Stimulated activated CD8-positive, alpha-beta memory T cell treated with anti-CD3 and anti-CD28 coated beads, Interleukin-12 subunit alpha, Interleukin-12 subunit beta, amount 100 ng/mL, for 1 hour (primary cell): ENCODE results near the gene OAS3.
"Not testable (repeated sequence)": the region's sequence is repeated elsewhere in the genome, so short reads cannot be mapped to it uniquely, and the experiment has no call there.

Source experiments
- DNase-seq: peaks from one replicate; pipeline ENCODE4 v3.0.0-alpha.2; 2020; ENCODE audit warnings: low read depth

Gene OAS3, protein sequence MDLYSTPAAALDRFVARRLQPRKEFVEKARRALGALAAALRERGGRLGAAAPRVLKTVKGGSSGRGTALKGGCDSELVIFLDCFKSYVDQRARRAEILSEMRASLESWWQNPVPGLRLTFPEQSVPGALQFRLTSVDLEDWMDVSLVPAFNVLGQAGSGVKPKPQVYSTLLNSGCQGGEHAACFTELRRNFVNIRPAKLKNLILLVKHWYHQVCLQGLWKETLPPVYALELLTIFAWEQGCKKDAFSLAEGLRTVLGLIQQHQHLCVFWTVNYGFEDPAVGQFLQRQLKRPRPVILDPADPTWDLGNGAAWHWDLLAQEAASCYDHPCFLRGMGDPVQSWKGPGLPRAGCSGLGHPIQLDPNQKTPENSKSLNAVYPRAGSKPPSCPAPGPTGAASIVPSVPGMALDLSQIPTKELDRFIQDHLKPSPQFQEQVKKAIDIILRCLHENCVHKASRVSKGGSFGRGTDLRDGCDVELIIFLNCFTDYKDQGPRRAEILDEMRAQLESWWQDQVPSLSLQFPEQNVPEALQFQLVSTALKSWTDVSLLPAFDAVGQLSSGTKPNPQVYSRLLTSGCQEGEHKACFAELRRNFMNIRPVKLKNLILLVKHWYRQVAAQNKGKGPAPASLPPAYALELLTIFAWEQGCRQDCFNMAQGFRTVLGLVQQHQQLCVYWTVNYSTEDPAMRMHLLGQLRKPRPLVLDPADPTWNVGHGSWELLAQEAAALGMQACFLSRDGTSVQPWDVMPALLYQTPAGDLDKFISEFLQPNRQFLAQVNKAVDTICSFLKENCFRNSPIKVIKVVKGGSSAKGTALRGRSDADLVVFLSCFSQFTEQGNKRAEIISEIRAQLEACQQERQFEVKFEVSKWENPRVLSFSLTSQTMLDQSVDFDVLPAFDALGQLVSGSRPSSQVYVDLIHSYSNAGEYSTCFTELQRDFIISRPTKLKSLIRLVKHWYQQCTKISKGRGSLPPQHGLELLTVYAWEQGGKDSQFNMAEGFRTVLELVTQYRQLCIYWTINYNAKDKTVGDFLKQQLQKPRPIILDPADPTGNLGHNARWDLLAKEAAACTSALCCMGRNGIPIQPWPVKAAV

DNA sequence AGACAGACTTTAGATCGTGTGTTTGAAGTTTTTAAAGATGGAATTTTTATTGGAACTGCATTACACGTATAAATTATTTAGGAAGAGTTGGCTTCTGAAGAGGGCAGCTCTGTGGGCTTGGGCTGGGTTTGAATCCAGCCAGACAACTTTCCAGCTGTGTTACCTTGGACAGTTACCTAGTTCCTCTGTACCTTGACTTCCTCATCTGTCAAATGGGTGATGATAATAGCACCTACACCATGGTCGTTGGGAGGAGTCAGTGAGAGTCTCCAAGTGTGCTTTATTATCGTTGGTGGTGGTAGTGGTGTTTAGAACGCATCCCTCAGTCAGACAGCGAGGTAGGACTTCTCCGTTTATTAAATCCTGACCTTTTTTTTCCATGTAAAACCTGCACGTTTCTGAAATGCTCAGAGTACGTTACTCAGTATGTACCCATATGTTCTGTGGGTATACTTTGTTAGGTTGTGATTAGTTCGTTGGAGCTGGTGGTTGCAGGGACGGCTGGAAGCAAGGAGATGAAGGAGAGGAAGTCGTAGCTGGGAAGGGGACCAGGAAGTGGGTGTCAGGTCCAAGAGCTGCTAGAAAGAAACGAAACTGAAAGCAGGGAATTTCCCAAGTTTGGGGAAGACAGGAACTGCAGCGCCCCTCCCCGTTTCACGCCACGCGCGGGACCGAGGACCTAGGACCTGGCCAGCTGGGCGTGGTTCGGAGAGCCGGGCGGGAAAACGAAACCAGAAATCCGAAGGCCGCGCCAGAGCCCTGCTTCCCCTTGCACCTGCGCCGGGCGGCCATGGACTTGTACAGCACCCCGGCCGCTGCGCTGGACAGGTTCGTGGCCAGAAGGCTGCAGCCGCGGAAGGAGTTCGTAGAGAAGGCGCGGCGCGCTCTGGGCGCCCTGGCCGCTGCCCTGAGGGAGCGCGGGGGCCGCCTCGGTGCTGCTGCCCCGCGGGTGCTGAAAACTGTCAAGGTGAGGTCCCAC, at the start of gene OAS3:
Gene OAS3, plus strand, starts transcription at position 734 of the 979 bp plus-strand sequence. Its CDS starts 57 bp downstream, at position 791.
- peak; percentile 58 for DNase-seq

DNA sequence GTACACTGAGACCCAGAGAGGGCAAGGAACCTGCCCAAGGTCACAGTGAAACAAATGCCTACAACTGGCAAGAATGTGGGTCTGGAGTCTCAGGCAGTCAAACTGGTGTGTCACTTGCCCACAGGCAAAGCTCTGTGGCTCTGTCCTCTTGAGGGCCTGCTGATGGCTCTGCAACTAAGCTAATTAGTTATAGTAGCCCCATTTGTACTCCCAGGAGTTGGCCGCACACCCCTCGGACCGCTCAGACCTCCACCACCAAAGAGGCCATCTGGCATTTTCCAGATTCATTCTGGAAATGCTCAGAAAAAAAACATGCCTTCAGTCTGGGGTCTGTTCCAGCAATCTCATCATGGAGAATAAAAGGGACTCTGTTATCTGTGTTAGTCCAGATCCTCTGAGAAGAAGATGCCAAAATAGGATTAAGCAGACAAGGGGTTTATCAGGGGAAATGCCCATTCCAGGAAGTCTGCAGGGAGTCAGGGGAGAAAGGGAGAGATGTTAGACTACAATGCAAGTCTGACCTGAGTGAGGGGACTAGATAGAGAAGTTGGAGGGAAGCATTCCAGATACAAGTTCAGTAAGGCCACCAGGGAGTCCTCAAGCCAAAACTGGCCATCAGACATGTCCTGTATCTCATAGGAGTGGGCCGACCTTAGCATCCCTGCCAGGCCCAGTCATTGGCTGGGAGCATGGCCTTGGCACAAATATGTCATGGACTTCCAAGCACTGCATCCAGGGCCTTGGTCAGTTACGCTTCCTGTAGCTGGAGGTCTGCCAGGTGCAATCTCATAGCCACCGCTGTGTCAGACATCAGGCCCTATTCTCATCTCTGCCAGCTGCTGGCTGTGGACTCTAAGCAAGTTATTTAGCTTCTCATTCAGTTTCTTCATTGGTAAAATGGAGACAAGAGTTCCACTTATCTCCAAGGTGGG, 46.9 kb upstream of the OAS3 start:
- no peak for DNase-seq

DNA sequence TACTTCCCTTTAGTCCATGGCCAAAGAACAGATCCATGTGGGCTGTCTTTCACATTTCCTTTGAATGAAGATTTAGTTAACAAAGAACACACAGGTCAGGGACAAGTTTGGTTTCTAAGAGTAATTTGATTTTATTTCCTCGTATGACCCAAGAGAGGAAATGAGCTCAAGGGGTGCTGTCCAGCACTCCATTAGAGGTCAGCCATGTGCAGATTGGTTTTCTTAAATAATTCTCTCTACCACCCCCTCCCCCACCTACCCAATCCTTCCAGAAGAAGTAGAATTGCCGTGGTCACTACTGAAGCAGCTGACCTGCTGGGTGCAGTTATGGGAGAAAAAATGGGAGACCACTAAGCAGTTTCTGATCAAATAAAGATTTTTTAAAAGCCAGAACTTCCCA, 45.4 kb upstream of the OAS3 start:
- DNase-seq, result no peak

DNA sequence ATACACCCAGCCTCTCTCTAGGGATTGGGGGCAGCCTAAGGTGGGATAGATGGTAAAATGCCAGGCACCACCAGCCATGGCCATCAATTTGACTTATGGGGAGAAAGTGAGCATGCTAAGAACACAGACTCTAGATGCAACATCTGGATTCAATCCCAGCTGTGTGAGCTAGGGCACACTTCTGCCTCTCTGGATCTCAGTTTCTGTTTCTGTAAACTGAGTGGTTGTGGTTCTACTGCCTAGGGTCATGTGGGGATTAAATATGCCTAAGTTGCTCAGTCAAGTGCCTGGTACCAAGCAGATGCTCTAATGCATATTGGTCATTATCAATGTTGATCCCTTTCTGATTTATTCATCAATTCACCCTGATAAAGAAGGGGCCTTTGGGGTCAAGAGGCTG, 44.1 kb upstream of the OAS3 start:
- DNase-seq, result no peak

DNA sequence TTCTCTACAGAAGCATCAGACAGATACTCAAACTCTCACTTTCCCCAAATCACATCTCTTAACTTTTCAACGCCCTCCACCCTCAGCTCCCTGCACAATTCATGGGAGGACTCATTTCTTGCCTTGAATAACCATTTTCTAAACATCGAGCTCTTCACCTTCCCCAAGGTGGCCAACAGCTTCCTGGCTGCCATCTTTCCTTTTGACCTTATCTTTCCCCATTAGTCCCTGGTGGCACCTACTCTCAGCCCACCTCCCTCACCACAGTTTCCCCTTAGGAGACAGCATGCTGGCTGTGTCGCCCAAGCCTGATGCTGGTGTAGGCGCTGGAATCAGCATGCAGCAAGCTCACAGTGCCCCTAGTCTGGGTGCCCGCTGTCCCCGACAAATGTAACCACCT, 39.9 kb upstream of the OAS3 start:
- DNase-seq, result no peak

DNA sequence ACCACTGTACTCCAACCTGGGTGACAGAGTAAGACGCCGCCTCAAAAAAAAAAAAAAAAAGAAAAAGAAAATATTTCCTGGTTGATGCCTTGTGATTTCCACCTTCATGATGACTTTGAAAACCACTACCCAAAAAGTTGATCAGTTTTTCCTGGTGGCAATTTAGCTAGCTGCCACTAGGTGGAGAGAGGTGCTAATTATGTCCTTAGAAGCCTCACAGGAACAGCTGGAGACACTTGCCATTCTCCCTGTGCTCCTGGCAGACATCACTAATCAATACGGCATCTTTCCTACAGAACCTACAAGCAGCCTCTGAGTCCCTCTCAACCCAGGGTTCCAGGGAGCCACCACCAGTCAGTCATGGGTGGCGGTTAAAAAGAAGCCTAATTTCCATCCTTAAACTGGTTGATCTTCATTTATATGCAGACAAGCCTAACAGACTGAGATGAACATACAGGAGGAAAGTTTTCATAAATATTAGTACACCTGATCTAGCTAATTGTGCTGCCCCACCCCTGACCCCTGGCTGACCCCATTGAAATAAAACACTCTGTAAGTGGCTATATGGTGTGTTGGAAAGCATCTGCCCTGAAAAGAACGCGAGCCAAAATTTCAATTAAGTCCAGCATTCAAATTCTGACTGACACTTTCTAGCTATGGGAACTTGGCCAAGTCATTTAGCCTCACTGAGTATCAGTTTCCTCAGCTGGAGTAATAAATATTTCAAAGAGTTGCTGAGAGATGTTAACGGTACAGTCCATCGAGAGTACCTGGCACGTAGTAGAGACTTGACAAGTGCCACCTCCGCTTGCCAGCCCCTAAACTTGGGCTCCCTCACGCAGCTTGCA, 37.8 kb upstream of the OAS3 start:
- DNase-seq, result peak; percentile 30

DNA sequence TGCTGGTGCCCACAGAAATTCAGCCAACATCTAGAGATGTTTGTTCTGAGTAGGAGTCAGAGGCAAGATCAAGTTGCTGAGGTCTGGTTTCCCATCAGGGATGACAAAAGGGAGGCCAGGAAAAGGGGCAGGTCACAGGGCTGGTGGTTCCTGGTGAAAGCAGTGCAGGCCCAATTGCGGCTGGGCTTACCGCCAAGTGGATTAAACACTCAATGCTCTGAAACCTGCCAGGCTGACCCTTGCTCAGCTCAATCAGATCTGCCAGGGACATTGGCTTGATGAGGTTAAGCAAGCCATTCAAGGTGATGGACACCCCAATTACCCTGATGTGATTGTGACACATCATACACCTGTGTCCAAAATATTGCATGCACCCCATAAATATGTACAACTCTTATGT, 37.0 kb upstream of the OAS3 start:
- DNase-seq, result no peak

DNA sequence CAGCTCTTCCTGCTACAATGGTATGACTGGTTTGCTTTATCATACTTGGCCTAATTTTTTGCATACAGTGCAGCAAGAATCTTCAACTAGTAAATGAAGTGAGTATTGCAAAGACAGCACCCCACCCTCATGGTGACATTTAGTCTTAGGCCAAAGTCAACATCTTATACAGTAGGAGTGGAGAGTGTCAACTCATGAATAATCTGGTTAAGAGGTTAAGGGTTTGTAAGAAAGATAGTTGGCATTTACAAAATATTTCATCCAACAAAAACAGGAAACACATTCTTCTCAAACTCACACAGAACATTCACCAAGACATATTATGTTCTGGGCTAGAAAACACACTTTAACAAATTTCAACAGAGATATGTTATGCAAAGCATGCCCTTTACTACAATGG, 33.7 kb upstream of the OAS3 start:
- no peak for DNase-seq

DNA sequence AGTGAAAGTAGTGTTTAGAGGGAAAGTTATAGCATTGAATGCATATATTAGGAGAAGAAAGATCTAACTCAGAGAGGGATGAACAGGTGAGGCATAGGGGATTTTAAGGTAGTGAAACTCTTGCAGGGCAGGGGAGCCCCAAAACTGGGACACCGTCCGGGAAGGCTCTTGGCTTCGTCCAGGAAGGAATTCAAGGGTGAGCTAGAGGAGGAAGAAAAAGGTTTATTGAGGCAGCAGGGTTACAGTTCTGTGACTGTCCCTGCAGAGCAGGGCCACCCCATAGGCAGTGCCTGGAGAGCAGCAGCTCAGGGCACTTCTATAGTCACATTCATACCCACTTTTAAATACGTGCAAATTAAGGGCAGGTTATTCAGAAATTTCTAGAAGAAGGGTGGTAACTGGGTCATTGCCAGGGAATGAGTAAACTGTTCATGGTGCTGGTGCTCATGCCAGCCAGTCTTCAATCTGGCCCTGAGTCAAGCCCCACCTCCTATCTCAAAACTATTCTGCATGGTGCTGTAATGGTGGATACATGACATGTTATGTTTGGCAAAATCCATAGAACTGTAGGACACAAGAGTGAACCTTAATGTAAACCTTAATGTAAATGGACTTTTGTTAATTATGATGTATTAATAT, 32.7 kb upstream of the OAS3 start:
- DNase-seq, result no peak

DNA sequence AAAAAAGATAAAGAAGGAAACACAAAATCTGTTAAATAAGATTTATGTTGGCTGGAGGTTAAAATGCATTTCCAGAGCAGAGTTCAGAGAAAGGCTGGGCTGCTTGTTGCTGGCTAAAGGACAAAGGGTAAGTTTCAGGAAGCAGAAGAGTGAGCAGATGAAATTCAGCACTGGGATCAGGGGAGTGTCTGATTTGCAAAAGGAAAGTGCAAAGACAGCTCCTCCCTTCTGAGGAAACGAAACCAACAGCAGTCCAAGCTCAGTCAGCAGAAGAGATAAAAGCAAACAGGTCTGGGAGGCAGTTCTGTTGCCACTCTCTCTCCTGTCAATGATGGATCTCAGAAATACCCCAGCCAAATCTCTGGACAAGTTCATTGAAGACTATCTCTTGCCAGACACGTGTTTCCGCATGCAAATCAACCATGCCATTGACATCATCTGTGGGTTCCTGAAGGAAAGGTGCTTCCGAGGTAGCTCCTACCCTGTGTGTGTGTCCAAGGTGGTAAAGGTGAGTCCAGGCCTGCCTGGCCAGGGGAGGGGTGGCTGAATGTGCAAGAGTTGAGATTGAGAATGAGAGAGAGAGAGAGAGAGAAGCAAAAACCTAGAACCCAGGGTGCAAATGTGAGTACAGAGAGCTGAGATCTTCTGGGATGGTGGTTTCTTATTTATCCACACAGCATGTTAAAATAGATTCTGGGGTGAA, 31.4 kb upstream of the OAS3 start, which contains the start of gene OAS1:
Gene OAS1, plus strand, starts transcription at position 251 of the 703 bp plus-strand sequence. Its CDS starts 78 bp downstream, at position 329.
- peak; percentile 20 for DNase-seq

DNA sequence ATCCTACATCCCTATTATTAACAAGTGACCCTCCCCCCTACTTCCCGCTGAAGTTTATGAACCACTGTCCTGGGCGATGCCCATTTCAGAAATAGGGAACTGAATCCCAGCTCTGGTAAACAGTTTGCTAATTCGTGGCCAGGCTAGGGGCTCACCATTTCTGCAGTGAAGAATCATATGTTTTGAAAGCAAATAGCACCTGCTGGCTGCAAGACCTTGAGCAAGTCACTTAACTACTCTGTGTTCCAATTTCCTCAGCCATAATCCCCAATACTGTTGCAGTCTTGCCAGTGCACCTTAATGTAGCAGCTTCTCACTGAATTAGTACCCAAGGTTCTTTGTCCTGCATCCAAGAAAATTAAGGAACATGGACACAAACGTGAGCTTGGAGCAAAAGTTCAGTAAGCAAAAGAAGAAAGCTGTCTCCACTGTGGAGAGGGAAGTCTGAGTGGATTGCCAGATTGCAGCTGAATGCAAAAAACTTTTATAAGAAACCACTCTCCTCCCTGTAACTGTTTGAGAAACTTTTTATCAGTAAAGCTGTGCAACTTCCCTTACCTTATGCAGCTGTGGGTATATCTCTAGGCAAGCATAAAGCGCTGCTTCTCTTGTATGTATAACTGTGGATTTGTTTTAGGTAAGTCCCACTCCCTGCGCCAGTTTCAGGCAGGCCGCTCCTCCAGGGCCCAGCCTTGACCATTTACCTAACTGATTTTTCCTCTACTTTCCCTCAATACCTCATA, 30.7 kb upstream of the OAS3 start:
- no peak for DNase-seq

DNA sequence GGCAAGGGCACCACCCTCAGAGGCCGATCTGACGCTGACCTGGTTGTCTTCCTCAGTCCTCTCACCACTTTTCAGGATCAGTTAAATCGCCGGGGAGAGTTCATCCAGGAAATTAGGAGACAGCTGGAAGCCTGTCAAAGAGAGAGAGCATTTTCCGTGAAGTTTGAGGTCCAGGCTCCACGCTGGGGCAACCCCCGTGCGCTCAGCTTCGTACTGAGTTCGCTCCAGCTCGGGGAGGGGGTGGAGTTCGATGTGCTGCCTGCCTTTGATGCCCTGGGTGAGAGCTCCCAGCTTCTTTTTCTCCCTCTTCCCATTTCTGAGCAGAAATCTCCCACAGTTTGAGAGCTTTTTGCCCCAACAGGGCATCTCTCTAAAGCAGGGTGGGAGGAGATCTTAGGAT, 29.7 kb upstream of the OAS3 start:
- DNase-seq, result no peak

DNA sequence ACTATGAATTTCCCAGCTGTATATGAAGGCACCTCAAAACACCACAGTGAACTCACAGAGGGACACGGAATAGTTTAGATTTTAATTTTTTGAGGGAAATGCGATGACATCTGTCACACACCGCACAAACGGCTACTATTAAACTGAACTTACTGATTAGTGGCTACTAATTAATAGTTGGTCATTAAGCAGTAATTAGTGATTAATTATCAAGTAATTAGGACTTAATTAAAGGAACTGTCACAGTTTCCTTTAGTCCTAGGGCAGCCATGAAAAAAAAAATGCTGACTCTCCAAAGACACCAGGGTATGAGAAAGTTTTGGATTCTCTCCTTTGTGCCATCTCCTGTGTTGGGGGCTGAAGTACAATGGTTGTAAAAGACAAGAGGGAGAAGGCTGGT, 28.6 kb upstream of the OAS3 start:
- DNase-seq, result no peak

DNA sequence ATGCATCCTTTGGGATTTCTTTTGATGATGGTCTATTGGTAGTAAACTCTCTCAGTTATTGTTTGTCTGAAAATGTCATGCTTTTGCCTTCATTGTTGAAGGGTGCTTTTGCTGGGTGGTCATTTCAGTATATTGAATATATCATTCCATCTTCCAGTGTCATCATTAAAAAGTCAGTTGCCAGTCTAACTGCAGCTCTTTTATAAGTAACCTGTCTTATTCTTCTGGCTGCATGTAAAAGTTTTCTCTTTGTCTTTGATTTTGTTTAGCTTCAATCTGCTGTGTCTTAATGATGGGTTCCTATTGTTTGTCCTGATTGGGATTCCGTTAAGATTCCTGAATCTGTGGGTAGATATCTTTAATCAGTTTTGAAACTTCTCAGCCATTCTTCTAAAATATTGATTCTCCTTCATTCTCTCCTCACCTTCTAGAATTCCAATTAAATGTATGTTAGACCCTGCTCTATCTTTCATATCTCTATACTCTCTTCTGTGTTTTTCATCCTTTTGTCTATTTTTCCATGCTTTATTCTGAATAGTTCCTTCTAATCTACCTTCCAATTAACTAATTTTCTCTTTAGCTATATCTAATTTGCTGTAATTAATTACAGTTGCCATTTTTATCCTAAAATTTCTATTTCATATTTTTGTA, 25.1 kb upstream of the OAS3 start:
- DNase-seq, result no peak

DNA sequence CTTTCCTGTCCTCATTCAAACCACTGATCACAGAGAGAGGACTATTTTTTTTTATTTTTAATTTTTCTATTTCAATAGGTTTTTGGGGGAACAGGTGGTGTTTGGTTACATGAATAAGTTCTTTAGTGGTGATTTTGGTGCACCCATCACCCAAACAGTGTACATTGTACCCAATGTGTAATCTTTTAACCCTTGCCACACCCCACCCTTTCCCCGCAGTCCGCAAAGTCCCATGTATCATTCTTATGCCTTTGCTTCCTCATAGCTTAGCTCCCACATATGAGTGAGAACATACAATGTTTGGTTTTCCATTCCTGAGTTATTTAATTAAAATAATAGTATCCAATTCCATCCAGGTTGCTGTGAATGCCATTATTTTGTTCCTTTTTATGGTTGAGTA, 24.4 kb upstream of the OAS3 start:
- DNase-seq, result not testable (repeated sequence)

DNA sequence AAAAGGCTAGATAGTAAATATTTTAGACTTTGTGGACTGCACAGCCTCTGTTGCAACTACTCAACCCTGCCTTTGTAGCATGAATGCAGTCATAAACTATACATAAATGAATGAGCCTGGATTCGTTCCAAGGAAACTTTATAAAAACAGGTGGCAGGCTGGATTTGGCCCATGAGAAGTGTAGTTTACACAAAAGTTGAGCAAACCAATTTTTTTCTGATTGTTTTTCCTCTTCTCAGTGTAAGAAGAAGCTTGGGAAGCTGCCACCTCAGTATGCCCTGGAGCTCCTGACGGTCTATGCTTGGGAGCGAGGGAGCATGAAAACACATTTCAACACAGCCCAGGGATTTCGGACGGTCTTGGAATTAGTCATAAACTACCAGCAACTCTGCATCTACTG, 22.0 kb upstream of the OAS3 start:
- DNase-seq, result no peak

DNA sequence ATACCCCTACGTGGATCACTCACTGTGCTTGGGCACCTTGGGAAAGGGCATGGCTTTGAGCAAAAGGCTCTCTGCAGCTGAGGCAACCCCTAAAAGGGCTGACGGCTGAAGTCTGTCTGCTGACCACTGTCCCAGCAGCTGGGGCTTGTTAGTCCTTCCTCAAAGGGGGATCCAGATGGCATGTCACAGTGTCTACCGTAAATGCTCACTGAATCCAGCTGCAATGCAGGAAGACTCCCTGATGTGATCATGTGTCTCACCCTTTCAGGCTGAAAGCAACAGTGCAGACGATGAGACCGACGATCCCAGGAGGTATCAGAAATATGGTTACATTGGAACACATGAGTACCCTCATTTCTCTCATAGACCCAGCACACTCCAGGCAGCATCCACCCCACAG, 19.2 kb upstream of the OAS3 start:
- no peak for DNase-seq
